Hepatocyte (in vitro differentiated cells): Measurements from ENCODE around the gene SAP30L. TPM values are rescaled to one million over a fixed set of nuclear protein-coding genes. Genes with fewer than 3 reads are reported as not detected.

Source experiments
- DNase-seq: peaks from one replicate; pipeline ENCODE4 v3.0.0-alpha.2; 2016; ENCODE audit warnings: low spot score
- H2AFZ ChIP-seq: fragments of 200-600 bp; sonication (generic); 2 replicates; pipeline ENCODE4 v1.6.0; 2016; ENCODE audit warnings: antibody characterized with exemption, mild to moderate bottlenecking
- H3K27ac ChIP-seq: fragments of 200-600 bp; sonication (generic); 2 replicates; pipeline ENCODE4 v1.5.1; 2016; ENCODE audit warnings: mild to moderate bottlenecking
- H3K27me3 ChIP-seq: fragments of 200-600 bp; sonication (generic); 2 replicates; pipeline ENCODE4 v1.6.1; 2016
- H3K36me3 ChIP-seq: fragments of 200-600 bp; sonication (generic); replicated peaks from 2 replicates; pipeline ENCODE4 v1.5.1; 2016; ENCODE audit warnings: low read depth; ENCODE audit not compliant: insufficient read depth
- H3K4me1 ChIP-seq: fragments of 200-600 bp; sonication (generic); 2 replicates; pipeline ENCODE4 v1.5.1; 2016; ENCODE audit warnings: mild to moderate bottlenecking, moderate library complexity; ENCODE audit not compliant: insufficient read depth
- H3K4me2 ChIP-seq: fragments of 200-600 bp; sonication (generic); 2 replicates; pipeline ENCODE4 v1.6.0; 2016
- H3K4me3 ChIP-seq: fragments of 200-600 bp; sonication (generic); 2 replicates; pipeline ENCODE4 v1.5.1; 2016; ENCODE audit warnings: mild to moderate bottlenecking
- H3K79me2 ChIP-seq: fragments of 200-600 bp; sonication (generic); 2 replicates; pipeline ENCODE4 v1.6.0; 2017; ENCODE audit warnings: mild to moderate bottlenecking
- H3K9me2 ChIP-seq: fragments of 200-600 bp; sonication (generic); replicated peaks from 2 replicates; pipeline ENCODE4 v1.6.0; 2017; ENCODE audit warnings: mild to moderate bottlenecking; ENCODE audit not compliant: insufficient read depth
- H3K9me3 ChIP-seq: fragments of 200-600 bp; sonication (generic); 2 replicates; pipeline ENCODE4 v1.5.1; 2016; ENCODE audit warnings: low read depth, mild to moderate bottlenecking
- H4K20me1 ChIP-seq: fragments of 200-600 bp; sonication (generic); 2 replicates; pipeline ENCODE4 v1.6.0; 2016; ENCODE audit warnings: mild to moderate bottlenecking; ENCODE audit not compliant: insufficient read depth, poor library complexity, severe bottlenecking
- CTCF ChIP-seq: fragments of 200-600 bp; sonication (generic); IDR thresholded peaks from 2 replicates; pipeline ENCODE4 v1.5.1; 2016; ENCODE audit warnings: antibody characterized with exemption, mild to moderate bottlenecking; ENCODE audit not compliant: poor library complexity
- EZH2 ChIP-seq: fragments of 200-600 bp; sonication (generic); IDR thresholded peaks from 2 replicates; pipeline ENCODE4 v1.6.1; 2016; ENCODE audit warnings: antibody characterized with exemption, mild to moderate bottlenecking, borderline replicate concordance
- EZH2phosphoT487 ChIP-seq: fragments of 200-600 bp; sonication (generic); IDR thresholded peaks from one replicate; pipeline ENCODE4 v1.6.1; 2018; ENCODE audit warnings: antibody characterized with exemption, mild to moderate bottlenecking, low read depth, moderate library complexity; ENCODE audit not compliant: unreplicated experiment, severe bottlenecking
- WGBS: methylation state at CpG from one replicate; pipeline ENCODE4 v1.1.6; 2016; ENCODE audit warnings: low lambda C conversion rate; ENCODE audit errors: missing lambda C conversion rate; 5-methylcytosine and 5-hydroxymethylcytosine counted together
- polyA plus RNA-seq: library from polyadenylated mRNA; unstranded; fragments of >200 nt; fragmentation: Nextera tagmentation; extraction: Ambion mirVana; gene quantifications from 2 replicates; pipeline ENCODE4 v1.2.1, GENCODE V29; 2016
- total RNA-seq: library from RNA; depleted of rRNA; stranded (reverse); fragments of >200 nt; gene quantifications from 2 replicates; pipeline ENCODE4 v1.2.3, GENCODE V29; 2014

The SAP30L gene
- total and polyA plus RNA-seq, 2 experiments from 2014 or later: 21.6 to 45.6 TPM

DNA sequence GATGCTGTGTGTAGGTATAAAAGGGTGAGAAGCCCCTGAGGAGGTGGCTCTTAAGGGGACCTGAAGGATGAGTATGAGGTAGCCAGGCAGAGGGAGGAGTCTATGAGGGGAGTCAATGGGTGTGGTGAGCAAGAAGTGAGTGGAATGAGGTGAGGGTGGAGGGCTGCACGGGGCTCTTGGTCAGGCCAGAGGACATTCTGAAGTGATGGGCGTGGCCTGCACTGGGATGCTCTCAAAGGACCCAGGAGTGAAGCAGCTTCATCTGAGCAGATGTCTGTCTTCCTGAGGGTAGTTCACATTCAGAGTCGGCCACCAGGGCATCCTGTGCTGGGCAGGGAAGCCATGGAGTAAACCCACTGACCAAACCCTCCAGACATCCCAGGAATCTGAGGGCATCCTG lies 45.1 kb upstream of the SAP30L start:
- H3K9me3 ChIP-seq: no peaks in the 10 kb centered on the region
- 86% methylated on average over 3 of the region's 3 CpGs for WGBS
- no peak for DNase-seq

GRCh38 chr5:154401355-154401754 lies 44.4 kb upstream of the SAP30L start:
- Histone ChIP-seq H2AFZ (no peak overlapping the region), H3K79me2 (no peaks in the 10 kb centered on the region), H3K9me2 (no peaks in the 10 kb centered on the region), H4K20me1 (no peaks in the 10 kb centered on the region), H3K36me3 (no peaks in the 10 kb centered on the region), H3K27me3 (no peaks in the 10 kb centered on the region), H3K4me3 (no peak overlapping the region), H3K27ac (no peak overlapping the region), H3K4me2 (no peak overlapping the region), H3K4me1 (peaks cover 13% of the 10 kb centered on the region), H3K9me3 (no peaks in the 10 kb centered on the region)
- DNase-seq: no peak
- WGBS: 80% methylated on average over 5 of the region's 5 CpGs
- TF ChIP-seq EZH2phosphoT487: no peak
- TF ChIP-seq CTCF: no peak
- no peak for TF ChIP-seq EZH2

More for the DNA sequence above, 45.1 kb upstream of the SAP30L start:
- no peak overlapping the region for H3K4me3 ChIP-seq
- H3K27me3 ChIP-seq: no peaks in the 10 kb centered on the region
- no peaks in the 10 kb centered on the region for H3K79me2 ChIP-seq
- H3K36me3 ChIP-seq: no peaks in the 10 kb centered on the region
- H2AFZ ChIP-seq: no peak overlapping the region
- no peaks in the 10 kb centered on the region for H3K9me2 ChIP-seq
- no peak overlapping the region for H3K27ac ChIP-seq
- H4K20me1 ChIP-seq: no peaks in the 10 kb centered on the region
- no peak overlapping the region for H3K4me2 ChIP-seq
- peaks cover 9% of the 10 kb centered on the region for H3K4me1 ChIP-seq
- TF ChIP-seq EZH2phosphoT487 (no peak), CTCF (no peak), EZH2 (no peak)

- Histone ChIP-seq H3K9me3 (no peaks in the 10 kb centered on the region), H3K4me2 (no peak overlapping the region), H3K27ac (no peak overlapping the region), H3K36me3 (no peaks in the 10 kb centered on the region), H3K79me2 (no peaks in the 10 kb centered on the region), H3K4me3 (no peak overlapping the region), H3K9me2 (no peaks in the 10 kb centered on the region), H3K4me1 (peaks cover 17% of the 10 kb centered on the region), H3K27me3 (no peaks in the 10 kb centered on the region), H2AFZ (no peak overlapping the region), H4K20me1 (no peaks in the 10 kb centered on the region)
- no peak for TF ChIP-seq EZH2
- no peak for TF ChIP-seq EZH2phosphoT487
- no peak for TF ChIP-seq CTCF
- WGBS: 97% methylated on average over 9 of the region's 9 CpGs
- DNase-seq: no peak
These were observed 43.9 kb upstream of the SAP30L start for GRCh38 chr5:154401931-154402330.

DNA sequence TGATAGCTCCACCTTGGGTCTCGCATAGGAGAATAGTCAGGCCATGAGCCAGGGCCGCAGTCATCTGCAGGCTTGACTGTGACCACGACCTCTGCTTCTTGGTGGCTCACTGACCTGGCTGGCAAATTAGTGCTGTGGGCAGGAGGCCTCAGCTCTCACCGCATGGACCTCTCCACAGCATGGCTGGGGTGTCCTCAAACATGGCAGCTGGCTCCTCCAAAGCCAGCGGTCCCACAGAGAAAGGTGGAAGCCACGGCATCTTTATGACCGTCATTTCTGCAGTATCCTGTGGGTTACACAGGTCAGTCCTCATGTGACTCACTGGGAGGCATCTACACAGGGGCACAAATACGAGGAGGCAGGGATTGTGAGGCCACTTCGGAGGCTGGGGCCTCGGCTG lies 43.2 kb upstream of the SAP30L start:
- WGBS: 95% methylated on average over 10 of the region's 10 CpGs
- H3K4me3 ChIP-seq: no peak overlapping the region

More for the DNA sequence above, 43.2 kb upstream of the SAP30L start:
- H3K9me3 ChIP-seq: no peaks in the 10 kb centered on the region
- no peak overlapping the region for H3K4me2 ChIP-seq
- H3K9me2 ChIP-seq: no peaks in the 10 kb centered on the region
- H3K27ac ChIP-seq: no peak overlapping the region
- H3K36me3 ChIP-seq: no peaks in the 10 kb centered on the region
- no peaks in the 10 kb centered on the region for H3K79me2 ChIP-seq
- H3K4me1 ChIP-seq: peaks cover 17% of the 10 kb centered on the region
- H3K27me3 ChIP-seq: no peaks in the 10 kb centered on the region
- TF ChIP-seq EZH2phosphoT487 (no peak), CTCF (no peak), EZH2 (no peak)
- no peak overlapping the region for H2AFZ ChIP-seq
- no peak for DNase-seq
- H4K20me1 ChIP-seq: no peaks in the 10 kb centered on the region
